ENCODE results near the gene PWWP2B. TPM values are rescaled to one million over a fixed set of nuclear protein-coding genes. Genes with fewer than 3 reads are reported as not detected.

Gene PWWP2B
- total and polyA plus RNA-seq, 2 experiments from 2014 or later = 2.3 to 12.8 TPM

GRCh38 chr10:132390921-132391675, 5.9 kb upstream of the PWWP2B start:
- no peak overlapping the region for H3K4me2 ChIP-seq
- H3K36me3 ChIP-seq (ENCODE audit: insufficient read depth) = no peaks in the 10 kb centered on the region
- H3K4me1 ChIP-seq (ENCODE audit: insufficient read depth) = peaks cover 9% of the 10 kb centered on the region; the same call in 1 of the 2 replicates
- peaks cover 14% of the 10 kb centered on the region for H3K9me2 ChIP-seq (ENCODE audit: insufficient read depth)
- TF ChIP-seq, protein P1, sequence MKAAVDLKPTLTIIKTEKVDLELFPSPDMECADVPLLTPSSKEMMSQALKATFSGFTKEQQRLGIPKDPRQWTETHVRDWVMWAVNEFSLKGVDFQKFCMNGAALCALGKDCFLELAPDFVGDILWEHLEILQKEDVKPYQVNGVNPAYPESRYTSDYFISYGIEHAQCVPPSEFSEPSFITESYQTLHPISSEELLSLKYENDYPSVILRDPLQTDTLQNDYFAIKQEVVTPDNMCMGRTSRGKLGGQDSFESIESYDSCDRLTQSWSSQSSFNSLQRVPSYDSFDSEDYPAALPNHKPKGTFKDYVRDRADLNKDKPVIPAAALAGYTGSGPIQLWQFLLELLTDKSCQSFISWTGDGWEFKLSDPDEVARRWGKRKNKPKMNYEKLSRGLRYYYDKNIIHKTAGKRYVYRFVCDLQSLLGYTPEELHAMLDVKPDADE (IDR thresholded peaks at IDR 0.05) = no peak
- TF ChIP-seq ZNF114 (CRISPR knock-in tag; IDR thresholded peaks at IDR 0.05) (no peak), NANOG (IDR thresholded peaks at IDR 0.05; ENCODE audit: borderline replicate concordance) (no peak), EZH2 (IDR thresholded peaks at IDR 0.05; ENCODE audit: low read depth, unreplicated experiment) (no peak), EZH2phosphoT487 (IDR thresholded peaks at IDR 0.05; ENCODE audit: unreplicated experiment) (no peak), CTCF (conservative IDR thresholded peaks at IDR 0.05; ENCODE audit: low read depth in 2 of 2) (no peak), CREB1 (CRISPR knock-in tag; IDR thresholded peaks at IDR 0.05; ENCODE audit: low read depth) (no peak), ZNF331 (CRISPR knock-in tag; IDR thresholded peaks at IDR 0.05; ENCODE audit: low read depth) (no peak), STAT1 (IDR thresholded peaks at IDR 0.05; ENCODE audit: unreplicated experiment) (no peak), POLR2AphosphoS5 (IDR thresholded peaks at IDR 0.05; ENCODE audit: low read depth) (no peak), JUNB (IDR thresholded peaks at IDR 0.05; ENCODE audit: unreplicated experiment) (no peak), ZNF462 (CRISPR knock-in tag; IDR thresholded peaks at IDR 0.05) (no peak)
- TF ChIP-seq, protein P2, sequence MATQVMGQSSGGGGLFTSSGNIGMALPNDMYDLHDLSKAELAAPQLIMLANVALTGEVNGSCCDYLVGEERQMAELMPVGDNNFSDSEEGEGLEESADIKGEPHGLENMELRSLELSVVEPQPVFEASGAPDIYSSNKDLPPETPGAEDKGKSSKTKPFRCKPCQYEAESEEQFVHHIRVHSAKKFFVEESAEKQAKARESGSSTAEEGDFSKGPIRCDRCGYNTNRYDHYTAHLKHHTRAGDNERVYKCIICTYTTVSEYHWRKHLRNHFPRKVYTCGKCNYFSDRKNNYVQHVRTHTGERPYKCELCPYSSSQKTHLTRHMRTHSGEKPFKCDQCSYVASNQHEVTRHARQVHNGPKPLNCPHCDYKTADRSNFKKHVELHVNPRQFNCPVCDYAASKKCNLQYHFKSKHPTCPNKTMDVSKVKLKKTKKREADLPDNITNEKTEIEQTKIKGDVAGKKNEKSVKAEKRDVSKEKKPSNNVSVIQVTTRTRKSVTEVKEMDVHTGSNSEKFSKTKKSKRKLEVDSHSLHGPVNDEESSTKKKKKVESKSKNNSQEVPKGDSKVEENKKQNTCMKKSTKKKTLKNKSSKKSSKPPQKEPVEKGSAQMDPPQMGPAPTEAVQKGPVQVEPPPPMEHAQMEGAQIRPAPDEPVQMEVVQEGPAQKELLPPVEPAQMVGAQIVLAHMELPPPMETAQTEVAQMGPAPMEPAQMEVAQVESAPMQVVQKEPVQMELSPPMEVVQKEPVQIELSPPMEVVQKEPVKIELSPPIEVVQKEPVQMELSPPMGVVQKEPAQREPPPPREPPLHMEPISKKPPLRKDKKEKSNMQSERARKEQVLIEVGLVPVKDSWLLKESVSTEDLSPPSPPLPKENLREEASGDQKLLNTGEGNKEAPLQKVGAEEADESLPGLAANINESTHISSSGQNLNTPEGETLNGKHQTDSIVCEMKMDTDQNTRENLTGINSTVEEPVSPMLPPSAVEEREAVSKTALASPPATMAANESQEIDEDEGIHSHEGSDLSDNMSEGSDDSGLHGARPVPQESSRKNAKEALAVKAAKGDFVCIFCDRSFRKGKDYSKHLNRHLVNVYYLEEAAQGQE (IDR thresholded peaks at IDR 0.05; ENCODE audit: unreplicated experiment) = no peak
- DNase-seq (ENCODE audit: low spot score) = no peak
- no peak overlapping the region for H3K4me3 ChIP-seq
- H3K36me3 Mint-ChIP-seq (ENCODE audit: low read depth) = peaks cover 3% of the 10 kb centered on the region; the same call in 1 of the 3 replicates
- H3K27me3 ChIP-seq (ENCODE audit: insufficient read depth) = no peaks in the 10 kb centered on the region
- peaks cover 14% of the 10 kb centered on the region for H3K27me3 Mint-ChIP-seq (ENCODE audit: insufficient read depth, low read depth, poor library complexity)
- H3F3A ChIP-seq (replicated peaks; ENCODE audit: low read depth) = no peaks in the 10 kb centered on the region
- no peaks in the 10 kb centered on the region for H4K20me1 ChIP-seq (replicated peaks; ENCODE audit: insufficient read depth)
- no peak overlapping the region for H3K4me3 Mint-ChIP-seq
- H3K27ac ChIP-seq (ENCODE audit: low read depth) = no peak overlapping the region
- ATAC-seq = no peak
- H2AFZ ChIP-seq = no peak overlapping the region
- no peak overlapping the region for H3K27ac Mint-ChIP-seq
- no peaks in the 10 kb centered on the region for H3K79me2 ChIP-seq (replicated peaks; ENCODE audit: insufficient read depth)
- H3K4me1 Mint-ChIP-seq = peaks cover 9% of the 10 kb centered on the region
- H3K9me3 Mint-ChIP-seq = peaks cover 5% of the 10 kb centered on the region; the same call in 1 of the 3 replicates
